ENCODE data around the gene RFX7. TPM values are rescaled to one million over a fixed set of nuclear protein-coding genes. Genes with fewer than 3 reads are reported as not detected.

RFX7 gene
- total and polyA plus RNA-seq, 2 donors (not counting 1 experiment from before 2014, with no cell fraction given), result 6.6 to 44.8 TPM

GRCh38 chr15:56187665-56188064 lies 56.0 kb downstream of the RFX7 start:
- Mint-ChIP-seq H3K9me3 (ENCODE audit: insufficient read depth) (no peaks in the 10 kb centered on the region), H3K4me3 (no peak overlapping the region), H3K27me3 (no peaks in the 10 kb centered on the region), H3K27ac (no peak overlapping the region), H3K4me1 (peaks cover 41% of the 10 kb centered on the region)
- POLR2A ChIA-PET, result no interaction called here
- peaks cover 82% of the 10 kb centered on the region for H3K79me2 ChIP-seq (ENCODE audit: control insufficient read depth, insufficient read depth, low read length)
- no peaks in the 10 kb centered on the region for H3K27me3 ChIP-seq (replicated peaks in 1 of 4; ENCODE audit: control extremely low read depth in 1 of 4, control insufficient read depth in 3 of 4, insufficient read depth in 4 of 4, low read length in 3 of 4)
- no peak overlapping the region for H3K27ac ChIP-seq (ENCODE audit: low read length in 2 of 2)
- no peaks in the 10 kb centered on the region for H3K36me3 ChIP-seq (replicated peaks in 1 of 2; ENCODE audit: control extremely low read depth in 1 of 2, control insufficient read depth in 1 of 2, extremely low read depth in 1 of 2, insufficient read depth in 2 of 2, low read length in 1 of 2)
- CTCF ChIA-PET, result interaction anchor here (1.3 kb wide), 1 partner anchor 20 kb away, joined by 3 read pairs; no protein-coding TSS in a partner anchor
- 100% methylated on average over 1 of the region's 1 CpG for WGBS (ENCODE audit: insufficient coverage)
- no peak for ATAC-seq (ENCODE audit: low read depth)
- peaks cover 53% of the 10 kb centered on the region for H4K20me1 ChIP-seq (ENCODE audit: control insufficient read depth, insufficient read depth, low read length, poor library complexity, severe bottlenecking)
- DNase-seq, result no peak
- H3K4me2 ChIP-seq (replicated peaks; ENCODE audit: low read depth, low read length, poor library complexity, severe bottlenecking), result no peak overlapping the region
- intact Hi-C loops (cut with micrococcal nuclease), result no loop called here
- no peak overlapping the region for H2AFZ ChIP-seq (ENCODE audit: insufficient read depth, low read depth, low read length, poor library complexity, severe bottlenecking)
- peaks cover 11 to 16% of the 10 kb centered on the region in 2 donors for H3K4me1 ChIP-seq (ENCODE audit: control insufficient read depth in 2 of 2, insufficient read depth in 2 of 2, low read length in 2 of 2)
- H3K4me3 ChIP-seq (ENCODE audit: control extremely low read depth in 1 of 5, extremely low read depth in 1 of 5, insufficient read depth in 1 of 5, low read depth in 2 of 5, low read length in 4 of 5), result no peak overlapping the region
- no peak overlapping the region for H3K9ac ChIP-seq (ENCODE audit: low read length)
- no peaks in the 10 kb centered on the region for H3K9me3 ChIP-seq (ENCODE audit: control extremely low read depth in 1 of 3, control insufficient read depth in 2 of 3, insufficient read depth in 1 of 3, low read length in 2 of 3)
- TF ChIP-seq EZH2 (IDR thresholded peaks at IDR 0.05; ENCODE audit: borderline replicate concordance, insufficient read depth, low read depth, low read length, poor library complexity, severe bottlenecking) (no peak), CTCF (IDR thresholded peaks at IDR 0.05) (no peak)

GRCh38 chr15:56185980-56186379 lies 57.7 kb downstream of the RFX7 start:
- CTCF ChIA-PET, result interaction anchor here (0.8 kb wide), 1 partner anchor 37 kb away, joined by 4 read pairs; no protein-coding TSS in a partner anchor
- H3K9me3 Mint-ChIP-seq (ENCODE audit: insufficient read depth), result no peaks in the 10 kb centered on the region
- no peak for DNase-seq
- H3K4me1 ChIP-seq (ENCODE audit: control insufficient read depth in 2 of 2, insufficient read depth in 2 of 2, low read length in 2 of 2), result peaks cover 5 to 13% of the 10 kb centered on the region in 2 donors
- WGBS (ENCODE audit: insufficient coverage), result 80% methylated on average over 1 of the region's 1 CpG
- peaks cover 73% of the 10 kb centered on the region for H3K79me2 ChIP-seq (ENCODE audit: control insufficient read depth, insufficient read depth, low read length)
- H3K4me1 Mint-ChIP-seq, result peaks cover 35% of the 10 kb centered on the region
- H3K36me3 ChIP-seq (replicated peaks in 1 of 2; ENCODE audit: control extremely low read depth in 1 of 2, control insufficient read depth in 1 of 2, extremely low read depth in 1 of 2, insufficient read depth in 2 of 2, low read length in 1 of 2), result no peaks in the 10 kb centered on the region
- peaks cover 53% of the 10 kb centered on the region for H4K20me1 ChIP-seq (ENCODE audit: control insufficient read depth, insufficient read depth, low read length, poor library complexity, severe bottlenecking)
- no peak for TF ChIP-seq CTCF (IDR thresholded peaks at IDR 0.05)
- no peak for TF ChIP-seq EZH2 (IDR thresholded peaks at IDR 0.05; ENCODE audit: borderline replicate concordance, insufficient read depth, low read depth, low read length, poor library complexity, severe bottlenecking)
- no peaks in the 10 kb centered on the region for H3K27me3 Mint-ChIP-seq
- intact Hi-C loops (cut with micrococcal nuclease), result no loop called here
- no peak overlapping the region for H3K4me3 ChIP-seq (ENCODE audit: control extremely low read depth in 1 of 5, extremely low read depth in 1 of 5, insufficient read depth in 1 of 5, low read depth in 2 of 5, low read length in 4 of 5)
- H3K4me2 ChIP-seq (replicated peaks; ENCODE audit: low read depth, low read length, poor library complexity, severe bottlenecking), result no peak overlapping the region
- no peak for ATAC-seq (ENCODE audit: low read depth)
- peaks cover 0 to 1% (median 0%) of the 10 kb centered on the region in 3 donors for H3K9me3 ChIP-seq (ENCODE audit: control extremely low read depth in 1 of 3, control insufficient read depth in 2 of 3, insufficient read depth in 1 of 3, low read length in 2 of 3)
- POLR2A ChIA-PET, result no interaction called here
- H3K27me3 ChIP-seq (replicated peaks in 1 of 4; ENCODE audit: control extremely low read depth in 1 of 4, control insufficient read depth in 3 of 4, insufficient read depth in 4 of 4, low read length in 3 of 4), result no peaks in the 10 kb centered on the region
- H3K4me3 Mint-ChIP-seq, result no peak overlapping the region
- H3K9ac ChIP-seq (ENCODE audit: low read length), result no peak overlapping the region
- peak overlapping the region in 1 of 2 donors; percentile 10 for H3K27ac ChIP-seq (ENCODE audit: low read length in 2 of 2)
- H2AFZ ChIP-seq (ENCODE audit: insufficient read depth, low read depth, low read length, poor library complexity, severe bottlenecking), result no peak overlapping the region
- H3K27ac Mint-ChIP-seq, result no peak overlapping the region
